ENCODE data around the gene NPHP4. TPM values are rescaled to one million over a fixed set of nuclear protein-coding genes. Genes with fewer than 3 reads are reported as not detected.

NPHP4 gene
- total and polyA plus RNA-seq, 4 donors = 1.7 to 5.6 (median 3.5) TPM

GRCh38 chr1:6014130-6014999, 22.1 kb upstream of the NPHP4 start:
- Histone ChIP-seq H3K36me3 (ENCODE audit: control insufficient read depth in 4 of 4, insufficient read depth in 3 of 4, low read depth in 1 of 4, low read length in 3 of 4) (no peaks in the 10 kb centered on the region), H3K27me3 (ENCODE audit: control insufficient read depth in 4 of 4, insufficient read depth in 4 of 4, low read length in 3 of 4) (no peaks in the 10 kb centered on the region), H3K27ac (ENCODE audit: low read depth in 1 of 2, low read length in 2 of 2) (no peak overlapping the region), H3K4me3 (ENCODE audit: low read depth in 1 of 3, low read length in 3 of 3) (no peak overlapping the region), H3K4me1 (ENCODE audit: control insufficient read depth in 4 of 4, insufficient read depth in 4 of 4, low read length in 3 of 4) (no peaks in the 10 kb centered on the region), H3K9me3 (ENCODE audit: control insufficient read depth in 4 of 4, low read length in 3 of 4) (no peaks in the 10 kb centered on the region), H3K9ac (ENCODE audit: low read depth in 1 of 2, low read length in 2 of 2) (no peak overlapping the region)
- 85% methylated on average over 19 of the region's 19 CpGs for WGBS
- DNase-seq (ENCODE audit: low spot score) = no peak
- TF ChIP-seq ATF3 (IDR thresholded peaks at IDR 0.05) (no peak), ZBTB33 (IDR thresholded peaks at IDR 0.05) (no peak), JUND (IDR thresholded peaks at IDR 0.05) (no peak), SP1 (IDR thresholded peaks at IDR 0.05) (no peak), EGR1 (IDR thresholded peaks at IDR 0.05; ENCODE audit: low read depth in 2 of 2) (no peak), NR2F2 (IDR thresholded peaks at IDR 0.05) (no peak), CTCF (IDR thresholded peaks at IDR 0.05; ENCODE audit: low read depth, low read length, missing input control) (no peak)

- Histone ChIP-seq H3K4me3 (ENCODE audit: low read depth in 1 of 3, low read length in 3 of 3) (no peak overlapping the region), H3K36me3 (ENCODE audit: control insufficient read depth in 4 of 4, insufficient read depth in 3 of 4, low read depth in 1 of 4, low read length in 3 of 4) (no peaks in the 10 kb centered on the region), H3K4me1 (ENCODE audit: control insufficient read depth in 4 of 4, insufficient read depth in 4 of 4, low read length in 3 of 4) (no peaks in the 10 kb centered on the region), H3K9me3 (ENCODE audit: control insufficient read depth in 4 of 4, low read length in 3 of 4) (no peaks in the 10 kb centered on the region), H3K27me3 (ENCODE audit: control insufficient read depth in 4 of 4, insufficient read depth in 4 of 4, low read length in 3 of 4) (no peaks in the 10 kb centered on the region), H3K27ac (ENCODE audit: low read depth in 1 of 2, low read length in 2 of 2) (no peak overlapping the region), H3K9ac (ENCODE audit: low read depth in 1 of 2, low read length in 2 of 2) (no peak overlapping the region)
- 84% methylated on average over 12 of the region's 12 CpGs for WGBS
- no peak for TF ChIP-seq NR2F2 (IDR thresholded peaks at IDR 0.05)
- no peak for TF ChIP-seq TAF1 (conservative IDR thresholded peaks at IDR 0.05)
- no peak for TF ChIP-seq FOXA1 (IDR thresholded peaks at IDR 0.05)
- TF ChIP-seq REST (IDR thresholded peaks at IDR 0.05) = no peak
- TF ChIP-seq HNF4A (conservative IDR thresholded peaks at IDR 0.05) = no peak
- TF ChIP-seq HNF4G (IDR thresholded peaks at IDR 0.05) = no peak
- no peak for TF ChIP-seq MAX (IDR thresholded peaks at IDR 0.05)
- TF ChIP-seq ATF3 (IDR thresholded peaks at IDR 0.05) = no peak
- TF ChIP-seq SP1 (IDR thresholded peaks at IDR 0.05) = no peak
- TF ChIP-seq GABPA (IDR thresholded peaks at IDR 0.05 in 1 of 2, conservative IDR thresholded peaks at IDR 0.05 in 1 of 2) = no peak
- TF ChIP-seq ZBTB33 (IDR thresholded peaks at IDR 0.05) = no peak
- no peak for TF ChIP-seq CTCF (IDR thresholded peaks at IDR 0.05; ENCODE audit: low read depth, low read length, missing input control)
- TF ChIP-seq YY1 (IDR thresholded peaks at IDR 0.05) = no peak
- no peak for TF ChIP-seq RAD21 (IDR thresholded peaks at IDR 0.05)
- TF ChIP-seq RXRA (IDR thresholded peaks at IDR 0.05) = no peak
- DNase-seq (ENCODE audit: low spot score) = no peak
Measured at GRCh38 chr1:6013491-6013890, 21.3 kb upstream of the NPHP4 start.

All from liver (tissue), 9 donors.